Kasumi-1 (cell line): ENCODE measurements around the gene MED15.
"Not testable (repeated sequence)": the region's sequence is repeated elsewhere in the genome, so short reads cannot be mapped to it uniquely, and the experiment has no call there.

Source experiments
- DNase-seq, 2 experiments: peaks; one replicate each; lab custom pipeline; 2025; lab: John Stamatoyannopoulos, UW

MED15 gene, protein sequence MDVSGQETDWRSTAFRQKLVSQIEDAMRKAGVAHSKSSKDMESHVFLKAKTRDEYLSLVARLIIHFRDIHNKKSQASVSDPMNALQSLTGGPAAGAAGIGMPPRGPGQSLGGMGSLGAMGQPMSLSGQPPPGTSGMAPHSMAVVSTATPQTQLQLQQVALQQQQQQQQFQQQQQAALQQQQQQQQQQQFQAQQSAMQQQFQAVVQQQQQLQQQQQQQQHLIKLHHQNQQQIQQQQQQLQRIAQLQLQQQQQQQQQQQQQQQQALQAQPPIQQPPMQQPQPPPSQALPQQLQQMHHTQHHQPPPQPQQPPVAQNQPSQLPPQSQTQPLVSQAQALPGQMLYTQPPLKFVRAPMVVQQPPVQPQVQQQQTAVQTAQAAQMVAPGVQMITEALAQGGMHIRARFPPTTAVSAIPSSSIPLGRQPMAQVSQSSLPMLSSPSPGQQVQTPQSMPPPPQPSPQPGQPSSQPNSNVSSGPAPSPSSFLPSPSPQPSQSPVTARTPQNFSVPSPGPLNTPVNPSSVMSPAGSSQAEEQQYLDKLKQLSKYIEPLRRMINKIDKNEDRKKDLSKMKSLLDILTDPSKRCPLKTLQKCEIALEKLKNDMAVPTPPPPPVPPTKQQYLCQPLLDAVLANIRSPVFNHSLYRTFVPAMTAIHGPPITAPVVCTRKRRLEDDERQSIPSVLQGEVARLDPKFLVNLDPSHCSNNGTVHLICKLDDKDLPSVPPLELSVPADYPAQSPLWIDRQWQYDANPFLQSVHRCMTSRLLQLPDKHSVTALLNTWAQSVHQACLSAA

DNA sequence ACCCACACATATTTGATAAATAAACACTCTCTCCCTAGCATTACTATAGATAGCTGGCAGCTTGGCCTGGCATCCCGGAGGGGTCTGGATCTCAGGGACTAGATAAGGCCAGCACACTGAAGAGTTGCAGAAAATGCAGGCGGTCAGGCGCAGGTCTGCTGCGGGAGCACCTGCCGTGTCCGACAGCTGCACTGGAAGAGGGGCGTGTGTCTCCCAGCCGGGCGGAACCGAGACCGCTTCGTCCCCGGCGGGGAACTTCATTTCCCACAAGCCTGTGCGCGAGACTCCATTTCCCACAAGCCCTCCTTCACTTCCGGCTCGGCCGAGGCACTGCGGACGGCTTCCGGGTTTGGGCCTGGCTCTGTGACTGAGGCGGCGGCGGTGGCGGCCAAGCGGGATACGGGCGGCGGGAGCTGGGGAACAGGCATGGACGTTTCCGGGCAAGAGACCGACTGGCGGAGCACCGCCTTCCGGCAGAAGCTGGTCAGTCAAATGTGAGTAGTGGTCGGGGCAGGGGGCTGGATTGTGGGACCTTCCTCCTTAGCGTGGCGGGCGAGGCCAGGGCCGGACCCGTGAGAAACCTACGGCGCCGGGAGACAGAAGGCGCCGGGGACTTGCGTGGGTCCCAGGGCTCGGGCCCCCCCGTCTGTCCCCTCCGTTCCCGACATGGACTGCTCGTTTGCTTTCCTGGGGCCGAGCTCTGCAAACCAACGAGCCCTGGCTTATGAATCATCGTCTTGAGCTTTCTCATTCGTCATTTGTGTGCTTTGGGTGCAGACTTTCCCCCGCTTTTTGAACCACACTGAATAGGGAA, at the start of gene MED15:
Gene MED15, plus strand, starts transcription at position 358 of the 814 bp plus-strand sequence. Its CDS starts 69 bp downstream, at position 427.
- DNase-seq = peak; percentile 81 to 86

DNA sequence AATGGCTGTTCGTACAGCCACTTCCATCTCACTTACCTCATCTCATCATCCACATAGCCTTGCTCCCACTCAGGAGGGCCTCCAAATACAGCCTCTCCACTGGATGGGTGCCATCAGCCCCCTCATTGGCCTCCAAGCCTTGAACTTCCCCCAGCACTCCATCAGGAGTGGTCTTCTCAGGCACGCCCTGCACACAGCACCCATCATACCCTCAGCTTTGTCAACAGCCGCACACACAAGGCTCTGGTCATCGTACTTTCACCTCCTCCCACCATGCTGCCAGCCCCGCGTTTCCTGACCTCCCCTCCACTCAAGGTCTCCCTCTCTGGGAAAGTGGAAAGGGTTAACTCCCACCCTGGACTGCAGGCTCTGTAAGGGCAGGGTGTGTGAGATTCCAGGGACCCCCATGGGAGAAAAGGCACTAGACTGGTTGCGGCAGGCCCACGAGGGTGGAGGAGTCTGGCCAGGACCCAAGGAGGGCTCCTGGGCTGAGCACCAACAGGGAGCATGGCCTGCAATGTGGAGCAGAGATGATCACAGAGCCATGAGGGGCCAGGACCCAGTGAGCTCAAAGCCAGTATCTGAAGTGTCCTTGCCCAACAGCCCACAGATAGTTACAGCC, 48.8 kb upstream of the MED15 start:
- DNase-seq = no peak

DNA sequence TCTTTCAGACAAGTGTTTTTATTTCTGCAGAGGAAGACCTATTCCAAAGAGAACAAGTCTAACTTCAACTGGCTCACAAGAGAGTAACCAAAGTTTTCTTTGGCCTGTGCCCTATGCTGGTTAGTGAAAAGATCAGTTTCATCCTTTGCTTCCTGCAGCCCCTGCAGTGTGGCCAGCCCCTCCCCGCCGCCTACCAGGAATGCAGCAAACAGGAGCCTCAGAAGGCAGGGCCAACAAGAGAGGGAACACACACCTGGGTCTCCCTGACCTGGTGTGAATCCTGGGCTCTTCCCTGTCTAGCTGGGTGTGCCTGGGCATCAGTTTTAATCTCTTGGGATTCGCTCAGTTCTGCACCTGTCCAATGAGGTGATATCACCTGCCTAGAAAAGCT, 48.3 kb upstream of the MED15 start:
- no peak for DNase-seq

DNA sequence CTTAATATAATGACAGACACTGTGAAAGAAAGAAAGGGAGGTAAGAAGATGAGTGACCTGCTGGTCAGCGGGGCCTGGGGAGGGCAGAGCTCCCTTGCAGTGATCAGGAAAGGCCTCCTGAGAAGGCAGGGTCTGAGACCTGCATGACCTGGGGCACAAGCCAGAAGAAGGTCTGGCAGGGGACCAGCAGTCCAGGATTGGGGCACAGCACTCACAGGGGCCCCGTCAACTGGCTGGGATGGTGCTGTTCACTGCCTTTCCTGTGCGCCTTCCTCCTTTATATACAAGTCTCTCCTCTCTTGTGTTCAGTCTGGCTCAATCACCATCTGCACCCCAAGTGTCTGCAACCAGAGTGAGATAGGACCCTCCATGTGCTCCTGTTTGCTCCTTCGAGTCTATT, 47.5 kb upstream of the MED15 start:
- no peak for DNase-seq

DNA sequence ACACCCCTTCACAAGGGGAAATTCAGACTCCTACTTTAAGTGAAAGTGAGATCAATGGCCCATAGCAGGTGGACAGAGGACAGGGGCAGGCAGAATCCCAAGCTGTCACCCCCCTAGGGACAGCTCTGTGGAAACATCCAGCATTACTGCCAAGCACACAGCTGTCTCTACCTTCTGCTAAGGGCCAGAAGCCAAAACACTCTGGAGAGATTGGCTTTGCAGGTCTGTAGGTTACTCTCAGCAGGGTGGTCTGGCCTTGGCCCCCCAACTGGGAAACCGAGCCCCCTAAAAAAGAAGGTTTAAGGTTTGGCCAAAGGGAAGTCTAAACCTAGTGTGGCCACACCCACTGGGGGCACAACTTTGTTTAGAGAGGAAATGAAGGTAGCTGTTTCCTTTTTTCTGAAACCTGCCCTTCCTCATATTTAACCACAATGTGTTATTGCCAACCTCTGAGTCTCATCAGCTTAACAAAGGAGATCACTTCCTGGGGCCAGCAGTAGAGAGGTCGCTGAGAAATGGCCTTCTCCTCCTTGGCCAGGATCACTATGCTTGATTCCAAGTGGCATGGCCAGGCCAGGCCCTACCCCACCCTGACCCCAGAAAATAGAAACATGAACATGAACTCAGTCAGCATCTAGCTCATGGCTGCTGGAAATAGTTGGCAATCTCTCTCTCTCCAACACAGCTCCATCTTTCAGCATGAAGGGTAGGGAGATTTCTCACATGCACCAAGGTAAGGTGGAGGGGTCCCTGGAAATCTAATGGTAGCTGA, 43.9 kb upstream of the MED15 start:
- DNase-seq = peak; percentile 42 to 60

DNA sequence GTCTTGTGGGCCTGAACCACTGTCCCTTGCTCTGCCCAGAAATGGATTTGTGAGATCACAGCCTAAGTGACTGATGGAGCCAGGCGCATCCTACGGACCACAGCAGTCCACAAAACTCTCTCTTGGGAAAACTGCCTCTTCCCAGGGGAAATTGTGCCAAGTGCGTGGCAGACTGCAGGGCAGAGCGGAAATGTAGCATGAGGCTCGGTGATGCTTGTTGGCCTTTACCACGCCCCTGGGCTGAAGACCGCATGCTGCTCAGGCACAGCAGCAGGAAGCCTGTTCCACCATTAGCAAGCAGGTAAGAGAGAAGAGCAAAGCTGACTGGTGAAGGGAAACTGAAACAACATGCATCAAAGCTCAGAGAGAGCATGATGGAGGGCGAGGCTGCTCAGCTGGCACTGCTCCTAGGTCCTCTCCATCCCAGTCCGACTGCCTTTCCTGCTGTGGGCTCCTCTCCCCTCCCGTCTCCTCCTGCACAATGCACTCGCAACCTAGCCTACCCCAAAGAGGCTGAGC, 43.3 kb upstream of the MED15 start:
- DNase-seq = no peak

DNA sequence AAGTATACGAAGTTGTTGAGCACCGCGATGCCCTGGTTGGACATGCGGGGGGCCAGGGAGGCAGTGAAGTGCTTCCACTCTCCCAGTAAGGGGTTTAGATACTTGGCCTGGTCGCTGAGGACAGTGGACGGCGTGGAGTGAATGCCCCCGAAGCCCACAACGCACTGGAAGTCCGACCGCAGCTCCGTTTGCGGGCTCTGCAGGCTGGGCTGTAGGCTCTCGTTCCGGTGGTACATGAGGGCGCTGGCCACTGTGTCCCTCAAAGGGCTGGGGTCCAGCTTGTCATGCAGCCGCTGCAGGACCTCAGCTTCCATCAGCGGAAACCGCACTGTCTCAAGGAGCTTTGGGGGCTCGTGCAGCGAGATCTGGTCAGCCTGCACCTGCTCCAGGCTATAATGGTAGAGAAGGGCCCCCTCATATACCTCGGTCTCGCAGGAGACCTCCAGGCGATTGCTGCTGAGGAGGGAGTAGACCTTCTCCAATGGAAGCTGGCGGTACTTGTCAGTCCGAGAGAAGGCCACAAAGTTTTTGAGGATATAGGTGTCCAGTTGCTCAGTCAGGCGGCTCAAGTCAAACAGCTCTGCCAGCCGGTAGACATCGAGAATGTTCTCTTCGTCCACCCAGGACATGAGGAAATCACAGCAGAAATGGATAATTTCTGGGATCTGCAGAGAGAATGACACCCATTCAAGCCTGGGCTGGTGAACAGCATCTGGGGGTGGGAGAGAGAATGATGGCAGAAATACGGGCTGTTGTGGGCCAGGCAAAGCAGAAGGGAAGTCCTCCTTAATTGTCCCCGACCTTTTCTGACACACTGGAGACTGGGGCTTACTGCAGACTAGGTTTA, 42.3 kb upstream of the MED15 start:
- no peak for DNase-seq

DNA sequence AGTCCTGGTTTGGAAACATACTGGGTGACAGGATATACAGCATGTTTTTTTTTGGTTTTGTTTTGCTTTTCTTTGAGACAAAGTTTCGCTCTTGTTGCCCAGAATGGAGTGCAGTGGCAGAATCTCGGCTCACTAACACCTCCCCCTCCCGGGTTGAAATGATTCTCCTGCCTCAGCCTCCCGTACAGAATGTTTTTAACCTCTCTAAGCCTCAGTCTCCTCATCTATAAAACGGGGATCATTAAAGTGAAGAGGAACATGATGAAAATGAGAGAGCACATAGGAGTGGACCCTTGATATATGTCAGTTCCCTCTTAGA, 41.7 kb upstream of the MED15 start:
- no peak for DNase-seq

DNA sequence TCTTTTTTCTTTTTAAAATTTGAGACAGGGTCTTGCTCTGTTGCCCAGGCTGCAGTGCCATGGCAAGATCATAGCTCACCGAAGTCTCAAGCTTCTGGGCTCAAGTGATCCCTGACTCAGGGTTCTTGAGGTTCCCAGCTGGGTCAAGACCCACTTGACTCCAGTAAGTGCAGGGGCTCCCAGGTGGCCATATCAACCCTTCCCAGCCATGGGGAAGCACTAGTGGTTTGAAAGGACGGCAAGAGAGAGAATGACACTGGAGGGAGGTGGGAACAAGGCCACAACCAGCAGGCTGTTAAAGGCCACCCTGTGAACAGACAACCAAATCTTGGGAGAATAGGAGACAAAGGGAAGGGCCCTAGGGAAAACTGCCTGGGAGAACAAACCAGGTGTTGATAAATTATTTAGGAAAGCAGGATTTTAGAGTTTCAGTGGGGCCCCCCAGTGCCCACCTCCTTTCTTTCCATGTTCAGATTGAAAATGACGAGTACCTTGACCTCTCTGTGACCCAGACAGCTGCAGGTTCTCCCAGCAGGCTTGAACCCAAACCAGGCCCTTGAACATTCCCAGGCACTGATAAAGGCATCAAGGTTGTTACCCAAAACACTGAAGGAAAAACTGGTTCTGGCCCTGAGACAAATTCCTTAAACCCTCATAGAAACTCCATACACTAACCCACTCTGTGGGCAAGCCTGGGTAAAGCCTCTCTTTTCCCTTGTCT, 40.6 kb upstream of the MED15 start:
- no peak for DNase-seq

DNA sequence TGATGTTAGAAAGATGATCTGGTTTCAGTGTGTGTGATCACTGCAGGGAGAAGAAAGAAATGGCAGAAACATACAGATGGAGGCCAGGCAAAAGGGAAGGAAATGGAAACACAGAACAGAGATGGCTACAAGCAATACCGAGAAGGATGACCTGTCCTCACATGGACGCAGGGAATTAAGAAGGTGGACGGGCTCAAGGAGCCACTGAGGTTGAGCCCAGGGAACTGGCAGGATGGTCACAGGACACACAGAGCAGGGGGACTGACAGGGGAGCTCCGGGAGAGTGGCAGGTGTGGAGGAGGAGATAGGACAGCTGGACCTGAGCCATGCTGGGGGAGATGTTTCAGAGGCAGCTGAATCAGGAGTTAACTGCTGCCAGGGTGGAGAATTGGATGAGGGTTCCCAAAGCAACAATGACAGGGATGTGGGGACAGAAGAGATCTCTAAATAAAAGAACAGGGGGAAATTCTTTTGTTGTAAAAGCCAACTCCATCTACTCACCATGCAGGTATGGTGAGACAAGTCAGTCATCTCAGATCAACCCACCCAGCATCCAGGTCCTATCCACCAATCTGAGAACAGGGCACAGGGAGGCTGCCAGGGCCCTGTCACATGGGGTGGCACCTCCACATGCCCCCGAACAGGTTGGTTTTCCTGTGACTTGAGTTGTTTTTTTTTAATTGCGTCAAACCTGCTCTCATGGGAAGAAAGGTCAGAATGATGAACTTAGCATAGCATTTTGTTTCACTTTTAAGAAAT, 38.1 kb upstream of the MED15 start:
- DNase-seq = no peak

DNA sequence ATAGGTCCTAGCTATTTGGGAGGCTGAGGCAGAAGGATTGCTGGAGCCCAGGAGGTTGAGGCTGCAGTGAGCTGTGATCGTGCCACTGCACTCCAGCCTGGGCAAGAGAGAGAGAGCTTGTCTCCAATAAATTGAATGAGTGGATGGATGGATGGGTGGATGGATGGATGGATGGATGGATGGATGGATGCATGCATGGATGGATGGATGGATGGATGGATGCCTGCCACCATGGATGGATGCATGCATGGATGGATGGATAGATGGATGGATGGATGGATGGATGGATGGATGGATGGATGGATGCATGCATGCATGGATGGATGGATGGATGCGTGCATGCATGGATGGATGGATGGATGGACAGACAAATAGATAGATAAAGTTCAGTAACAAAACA, 36.9 kb upstream of the MED15 start:
- DNase-seq = not testable (repeated sequence)

DNA sequence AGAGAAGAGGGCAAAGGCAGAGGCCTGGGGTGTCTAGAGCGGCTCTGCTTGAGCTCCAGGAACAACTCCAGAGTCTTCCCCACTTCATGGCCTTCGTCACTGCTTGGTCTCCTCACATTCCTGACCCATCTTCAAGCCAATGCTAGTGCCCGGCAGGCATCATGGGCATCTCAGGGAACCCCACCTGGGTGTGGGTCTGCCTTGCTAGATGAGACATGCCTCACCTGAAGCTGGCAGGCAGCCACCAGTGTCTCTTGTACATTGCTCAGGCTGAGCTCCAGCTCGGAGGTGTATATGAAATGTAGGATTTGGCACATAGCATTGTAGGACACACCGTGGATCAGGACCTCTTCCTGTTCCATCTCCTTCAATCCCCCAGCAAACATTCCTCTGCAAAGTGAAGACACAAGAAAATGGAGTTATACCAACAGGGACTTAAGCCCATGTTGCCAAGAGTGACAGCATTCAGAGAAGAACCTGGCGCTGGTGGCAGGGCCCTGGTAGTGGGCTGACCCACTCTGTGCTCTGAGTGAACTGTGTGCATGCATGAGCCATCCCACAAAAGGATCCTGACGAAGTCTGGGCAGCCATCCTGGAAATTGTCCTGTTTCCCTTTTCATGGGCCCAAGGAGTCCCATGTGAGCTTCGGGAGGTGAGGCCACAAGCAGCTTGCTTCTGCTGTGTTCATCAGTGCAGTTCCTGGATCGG, 36.1 kb upstream of the MED15 start:
- no peak for DNase-seq

DNA sequence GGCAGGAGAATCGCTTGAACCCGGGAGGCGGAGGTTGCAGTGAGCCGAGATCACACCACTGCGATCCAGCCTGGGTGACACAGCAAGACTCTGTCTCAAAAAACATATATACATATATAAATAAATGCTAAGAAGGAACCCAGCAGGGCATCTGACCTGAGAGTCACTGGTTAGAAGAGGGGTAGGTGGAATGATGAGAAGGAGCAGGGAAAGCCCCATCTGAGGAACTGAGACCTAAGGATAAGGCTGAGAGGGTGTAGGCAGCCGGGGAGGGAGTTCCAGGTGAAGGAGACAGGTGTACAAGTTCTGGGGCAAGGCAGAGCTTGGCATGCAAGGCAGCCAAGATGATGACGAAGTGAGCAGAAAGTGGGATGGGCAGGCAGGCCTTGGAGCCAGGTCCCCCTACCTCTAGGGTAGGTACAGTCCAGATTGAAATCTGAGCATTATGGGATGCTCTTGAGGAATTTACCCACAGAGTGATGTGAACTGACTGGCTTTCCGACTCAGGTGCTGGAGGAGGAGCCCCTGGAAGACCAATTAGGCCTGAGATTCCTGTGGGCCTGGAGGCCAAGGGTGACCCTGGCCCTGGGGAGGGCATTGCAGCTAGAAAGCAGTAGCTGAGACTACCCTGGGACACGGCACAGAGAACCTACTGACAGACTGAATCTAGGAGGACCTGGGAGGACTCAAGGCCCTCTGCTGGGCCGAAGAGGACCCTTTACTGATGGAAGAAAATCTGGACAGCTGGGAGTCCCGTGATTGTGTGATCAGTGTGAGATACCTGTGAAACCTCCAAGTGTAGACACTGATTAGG, 34.6 kb upstream of the MED15 start:
- DNase-seq = no peak

DNA sequence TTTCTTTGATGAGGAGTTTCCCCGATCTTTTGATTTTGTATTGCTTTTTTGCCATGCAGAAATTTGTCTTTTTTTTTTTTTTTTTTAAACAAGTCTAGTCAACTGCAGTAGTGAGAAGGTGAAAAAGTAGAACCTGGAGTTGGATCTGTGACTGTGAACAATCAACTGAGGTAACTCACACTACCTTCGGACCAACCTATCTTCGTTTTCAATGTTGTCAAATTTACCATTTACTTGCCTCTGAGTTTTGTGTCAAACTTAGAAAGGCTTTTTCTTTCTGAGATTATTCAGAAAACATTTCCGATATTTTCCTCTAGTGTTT, 32.3 kb upstream of the MED15 start:
- DNase-seq = no peak

DNA sequence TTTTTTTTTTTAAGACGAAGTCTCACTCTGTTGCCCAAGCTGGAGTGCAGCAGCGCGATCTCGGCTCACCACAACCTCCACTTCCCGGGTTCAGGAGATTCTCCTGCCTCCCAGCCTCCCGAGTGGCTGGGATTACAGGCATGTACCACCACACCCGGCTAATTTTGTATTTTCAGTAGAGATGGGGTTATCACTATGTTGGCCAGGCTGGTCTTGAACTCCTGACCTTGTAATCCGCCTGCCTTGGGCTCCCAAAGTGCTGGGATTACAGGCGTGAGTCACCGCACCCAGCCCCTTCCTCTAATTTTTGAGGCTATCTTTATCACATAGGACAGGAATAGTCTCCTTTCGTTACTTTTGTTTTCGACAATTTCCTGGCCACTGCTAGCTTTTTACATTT, 31.8 kb upstream of the MED15 start:
- DNase-seq = not testable (repeated sequence)

DNA sequence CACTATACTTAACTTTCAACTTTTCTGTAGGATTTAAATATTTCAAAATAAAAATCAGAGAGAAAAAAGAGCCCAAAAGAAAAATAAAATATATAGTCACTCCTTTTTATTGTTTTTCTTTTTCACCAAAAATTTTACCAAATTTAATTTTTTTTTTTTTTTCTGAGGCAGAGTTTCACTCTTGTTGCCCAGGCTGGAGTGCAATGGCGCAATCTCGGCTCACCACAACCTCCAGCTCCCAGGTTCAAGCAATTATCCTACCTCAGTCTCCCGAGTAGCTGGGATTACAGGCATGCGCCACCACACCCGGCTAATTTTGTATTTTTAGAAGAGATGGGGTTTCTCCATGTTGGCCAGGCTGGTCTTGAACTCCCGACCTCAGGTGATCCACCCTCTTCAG, 29.4 kb upstream of the MED15 start:
- not testable (repeated sequence) for DNase-seq

DNA sequence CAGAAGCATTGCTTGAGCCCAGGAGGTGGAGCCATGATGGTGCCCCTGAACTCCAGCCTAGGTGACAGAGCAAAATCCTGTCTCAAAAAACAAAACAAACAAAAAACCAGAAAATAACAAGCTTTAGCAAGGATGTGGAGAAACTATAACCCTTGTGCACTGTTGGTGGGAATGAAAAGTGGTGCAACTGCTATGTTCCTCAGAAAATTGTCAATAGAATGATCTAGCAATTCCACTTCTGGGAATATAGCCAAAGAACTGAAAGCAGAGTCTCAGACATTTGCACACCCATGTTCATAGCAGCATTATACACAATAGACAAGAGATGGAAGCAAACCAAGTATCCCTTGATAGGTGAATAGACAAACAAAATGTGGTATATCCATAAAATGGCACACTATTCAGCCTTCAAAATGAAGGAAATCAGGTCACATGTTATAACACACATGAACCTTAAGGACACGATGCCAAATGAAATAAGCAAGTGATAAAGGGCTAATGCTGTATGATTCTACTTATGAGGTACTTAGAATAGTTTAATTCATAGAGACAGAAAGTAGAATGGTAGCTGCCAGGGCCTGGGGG, 27.7 kb upstream of the MED15 start:
- DNase-seq = no peak
